Testis (tissue), 2 donors: ENCODE results near the gene LHX3.

Experiments used
- CTCF ChIP-seq, 3 experiments: fragments of 450-650 bp in 2 of 3; fragments of 200-600 bp in 1 of 3; sonication (generic) in 1 of 3; IDR thresholded peaks; one replicate each; pipeline ENCODE4 v1.5.1; 2016 to 2019; ENCODE audit warnings: antibody characterized with exemption in 3 of 3, mild to moderate bottlenecking in 2 of 3, moderate library complexity in 1 of 3
- POLR2A ChIP-seq: fragments of 450-650 bp; IDR thresholded peaks from one replicate; pipeline ENCODE4 v1.6.1; 2017; ENCODE audit warnings: antibody characterized with exemption, mild to moderate bottlenecking, moderate library complexity

GRCh38 chr9:136187683-136188586 is 17.0 kb downstream of the LHX3 start:
- TF ChIP-seq CTCF (IDR thresholded peaks at IDR 0.05), result no peak
- TF ChIP-seq POLR2A, result no peak
